ENCODE data around the gene ATP12A. TPM values are rescaled to one million over a fixed set of nuclear protein-coding genes. Genes with fewer than 3 reads are reported as not detected.

The ATP12A gene
- polyA plus RNA-seq, 2 of the 4 experiments (the other 2 are of a cell fraction), result not detected

DNA sequence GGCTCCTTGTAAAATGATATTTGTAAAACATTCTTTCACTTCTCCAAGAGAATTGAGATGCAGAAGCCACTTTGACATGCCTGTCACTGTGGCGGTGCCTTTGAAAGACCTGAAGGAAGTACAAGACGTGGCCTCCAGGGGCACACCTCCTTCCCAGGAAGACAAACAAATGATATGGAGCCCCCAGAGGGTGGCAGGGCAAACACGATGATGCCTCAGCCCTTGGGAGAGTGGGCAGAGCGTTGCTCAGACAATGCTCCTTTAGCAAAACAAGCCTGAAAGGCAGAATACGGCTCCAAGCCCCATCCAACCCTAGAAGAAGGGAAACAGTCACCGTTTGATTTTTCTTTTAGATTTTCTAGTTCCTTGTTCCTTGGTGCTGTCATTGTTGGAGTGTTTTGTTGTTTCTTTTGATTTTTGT is 9.2 kb upstream of the ATP12A start:
- 0 out of 3 replicates have a peak, but pooled peaks cover 3% of the 10 kb centered on the region for H3K4me1 ChIP-seq
- ChIA-PET CTCF (interaction anchor here (1.1 to 1.2 kb wide), 2 partner anchors 12 to 14 kb away, joined by 3 to 4 read pairs; no protein-coding TSS in a partner anchor), POLR2A (no interaction called here)
- FAIRE-seq (no peak), ATAC-seq (peak; percentile 95 to 96), DNase-seq (ENCODE audit: low read depth in 1 of 2, low spot score in 1 of 2) (peak; percentile 60 to 62)
- 5% methylated on average over 6 of the region's 6 CpGs for WGBS (ENCODE audit: missing lambda C conversion rate)
- H3K4me3 ChIP-seq, result peak overlapping the region; percentile 28; the same call in 2 of the 3 replicates
- H3K4me2 ChIP-seq, result peak overlapping the region; percentile 76
- H3K27ac ChIP-seq, result peak overlapping the region in 1 of 2 experiments; percentile 57; a peak in 2 of 6 replicates
- TF ChIP-seq BHLHE40 (IDR thresholded peaks at IDR 0.05; ENCODE audit: low read depth, low read length), result no peak
- TF ChIP-seq ZFP36 (IDR thresholded peaks at IDR 0.05; ENCODE audit: borderline replicate concordance, partially characterized antibody), result no peak
- TF ChIP-seq, protein P1, sequence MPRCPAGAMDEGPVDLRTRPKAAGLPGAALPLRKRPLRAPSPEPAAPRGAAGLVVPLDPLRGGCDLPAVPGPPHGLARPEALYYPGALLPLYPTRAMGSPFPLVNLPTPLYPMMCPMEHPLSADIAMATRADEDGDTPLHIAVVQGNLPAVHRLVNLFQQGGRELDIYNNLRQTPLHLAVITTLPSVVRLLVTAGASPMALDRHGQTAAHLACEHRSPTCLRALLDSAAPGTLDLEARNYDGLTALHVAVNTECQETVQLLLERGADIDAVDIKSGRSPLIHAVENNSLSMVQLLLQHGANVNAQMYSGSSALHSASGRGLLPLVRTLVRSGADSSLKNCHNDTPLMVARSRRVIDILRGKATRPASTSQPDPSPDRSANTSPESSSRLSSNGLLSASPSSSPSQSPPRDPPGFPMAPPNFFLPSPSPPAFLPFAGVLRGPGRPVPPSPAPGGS (IDR thresholded peaks at IDR 0.05), result no peak
- no peak for TF ChIP-seq RNF2 (IDR thresholded peaks at IDR 0.05; ENCODE audit: borderline replicate concordance, low read depth)
- no peak for TF ChIP-seq CHD4 (IDR thresholded peaks at IDR 0.05; ENCODE audit: borderline replicate concordance)
- no peak for TF ChIP-seq KDM1A (IDR thresholded peaks at IDR 0.05; ENCODE audit: low read depth)
- TF ChIP-seq FOSB (CRISPR knock-in tag; IDR thresholded peaks at IDR 0.05), result no peak
- no peak for TF ChIP-seq EP300 (IDR thresholded peaks at IDR 0.05)
- H3K9me3 ChIP-seq, result no peaks in the 10 kb centered on the region

DNA sequence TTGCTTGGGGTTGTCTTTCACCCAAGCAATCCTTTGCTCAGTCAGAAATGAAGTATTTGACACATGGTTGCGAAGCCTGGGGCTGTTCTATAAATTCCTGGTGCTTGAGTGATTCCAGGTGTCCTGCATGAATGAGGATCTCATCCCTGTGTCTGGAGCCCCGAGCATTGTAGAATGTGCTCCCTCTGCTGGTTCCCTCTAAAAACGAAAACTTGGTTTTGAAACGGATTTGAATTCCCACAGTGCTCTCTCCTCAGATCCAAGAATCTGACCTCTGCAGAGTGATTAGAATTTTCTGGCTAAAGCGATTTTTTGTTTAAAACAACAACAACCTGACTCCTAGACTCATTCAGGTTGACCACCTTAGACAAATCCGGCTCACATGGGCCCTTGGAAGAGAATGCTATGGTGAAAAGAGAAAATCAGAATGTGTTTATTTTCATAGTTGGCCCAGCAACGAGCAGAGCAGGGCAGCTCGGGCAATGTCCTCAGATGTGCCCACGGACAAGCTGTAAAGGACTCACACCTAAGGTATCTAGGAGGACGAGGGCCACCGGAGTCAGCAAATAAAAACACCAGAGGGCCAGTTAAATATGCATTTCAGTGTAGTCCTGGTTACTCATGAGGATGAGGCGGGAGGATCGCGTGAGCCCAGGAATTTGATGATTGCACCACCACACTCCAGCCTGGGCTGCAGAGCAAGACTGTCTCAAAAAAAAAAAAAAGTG is 8.7 kb upstream of the ATP12A start:
- CTCF ChIA-PET, result interaction anchor here (0.6 to 2.2 kb wide), 14 partner anchors 10 to 350 kb away, joined by 3 to 13 read pairs (median 4); no protein-coding TSS in a partner anchor
- Histone ChIP-seq H3K27ac (peak overlapping the region in 1 of 2 experiments; percentile 57; a peak in 2 of 6 replicates), H3K4me2 (peak overlapping the region; percentile 76), H3K4me3 (peak overlapping the region; percentile 28; the same call in 2 of the 3 replicates), H3K4me1 (0 out of 3 replicates have a peak, but pooled peaks cover 3% of the 10 kb centered on the region), H3K9me3 (no peaks in the 10 kb centered on the region)
- WGBS (ENCODE audit: missing lambda C conversion rate), result 29% methylated on average over 12 of the region's 14 CpGs
- no peak for FAIRE-seq
- POLR2A ChIA-PET, result no interaction called here
- TF ChIP-seq SMC3 (IDR thresholded peaks at IDR 0.05), result peak; percentile 44; the same call in 2 of the 3 replicates
- TF ChIP-seq, protein P2, sequence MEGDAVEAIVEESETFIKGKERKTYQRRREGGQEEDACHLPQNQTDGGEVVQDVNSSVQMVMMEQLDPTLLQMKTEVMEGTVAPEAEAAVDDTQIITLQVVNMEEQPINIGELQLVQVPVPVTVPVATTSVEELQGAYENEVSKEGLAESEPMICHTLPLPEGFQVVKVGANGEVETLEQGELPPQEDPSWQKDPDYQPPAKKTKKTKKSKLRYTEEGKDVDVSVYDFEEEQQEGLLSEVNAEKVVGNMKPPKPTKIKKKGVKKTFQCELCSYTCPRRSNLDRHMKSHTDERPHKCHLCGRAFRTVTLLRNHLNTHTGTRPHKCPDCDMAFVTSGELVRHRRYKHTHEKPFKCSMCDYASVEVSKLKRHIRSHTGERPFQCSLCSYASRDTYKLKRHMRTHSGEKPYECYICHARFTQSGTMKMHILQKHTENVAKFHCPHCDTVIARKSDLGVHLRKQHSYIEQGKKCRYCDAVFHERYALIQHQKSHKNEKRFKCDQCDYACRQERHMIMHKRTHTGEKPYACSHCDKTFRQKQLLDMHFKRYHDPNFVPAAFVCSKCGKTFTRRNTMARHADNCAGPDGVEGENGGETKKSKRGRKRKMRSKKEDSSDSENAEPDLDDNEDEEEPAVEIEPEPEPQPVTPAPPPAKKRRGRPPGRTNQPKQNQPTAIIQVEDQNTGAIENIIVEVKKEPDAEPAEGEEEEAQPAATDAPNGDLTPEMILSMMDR (IDR thresholded peaks at IDR 0.05), result peak; percentile 60
- no peak for TF ChIP-seq CBX2 (IDR thresholded peaks at IDR 0.05; ENCODE audit: borderline replicate concordance, low read depth)
- peak; percentile 40 to 46; a peak in 4 of 5 replicates for TF ChIP-seq RAD21 (conservative IDR thresholded peaks at IDR 0.05 in 1 of 2, IDR thresholded peaks at IDR 0.05 in 1 of 2)
- peak; percentile 54 to 67 for DNase-seq (ENCODE audit: low read depth in 1 of 2, low spot score in 1 of 2)
- ATAC-seq, result peak; percentile 87 to 94

DNA sequence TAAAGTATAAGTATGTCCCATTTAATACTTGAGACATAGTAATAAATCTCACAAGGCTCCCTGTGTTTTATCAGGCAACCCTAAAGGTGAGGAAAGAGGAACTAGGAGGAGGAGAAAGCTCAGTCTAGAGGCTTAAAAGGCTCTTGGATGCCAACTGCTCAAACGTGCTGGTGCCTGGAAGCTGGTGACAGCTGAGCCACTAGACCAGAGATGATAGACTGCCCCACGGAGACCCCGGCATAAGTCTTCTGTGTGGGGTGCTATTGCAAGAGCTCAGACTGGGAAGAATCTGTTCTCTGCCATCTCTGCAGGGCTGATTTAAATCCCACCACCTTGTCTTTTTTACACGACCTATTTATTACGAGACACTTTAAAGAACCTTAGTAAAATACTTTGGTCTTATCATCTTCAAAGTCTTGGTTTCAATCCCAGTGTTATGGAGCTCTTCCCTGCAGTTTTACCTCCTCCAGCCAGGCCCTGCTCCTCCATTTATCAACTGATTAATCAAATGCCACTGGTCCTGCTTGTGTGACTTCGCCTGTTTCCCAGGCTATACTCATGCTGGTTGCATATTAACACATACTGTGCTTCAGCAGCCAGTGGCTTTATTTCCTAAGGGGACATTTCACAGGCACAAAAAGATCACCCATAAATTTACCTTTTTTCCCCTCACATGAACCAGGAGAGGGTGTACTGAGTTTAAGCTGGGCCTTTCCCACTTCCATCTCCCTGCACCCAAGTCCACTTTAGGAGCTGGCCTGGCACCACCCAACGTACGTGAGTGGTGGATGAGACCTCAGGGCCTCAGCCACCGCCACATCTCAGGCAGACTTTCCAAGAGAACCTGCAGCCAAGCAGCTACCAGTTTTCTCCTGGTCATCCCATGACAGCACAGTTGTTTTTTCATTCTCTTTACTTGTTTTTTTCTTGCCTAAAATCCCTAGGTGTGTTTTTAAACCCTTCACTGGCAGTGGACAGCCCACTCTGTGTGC is 7.8 kb upstream of the ATP12A start:
- TF ChIP-seq, protein P3, sequence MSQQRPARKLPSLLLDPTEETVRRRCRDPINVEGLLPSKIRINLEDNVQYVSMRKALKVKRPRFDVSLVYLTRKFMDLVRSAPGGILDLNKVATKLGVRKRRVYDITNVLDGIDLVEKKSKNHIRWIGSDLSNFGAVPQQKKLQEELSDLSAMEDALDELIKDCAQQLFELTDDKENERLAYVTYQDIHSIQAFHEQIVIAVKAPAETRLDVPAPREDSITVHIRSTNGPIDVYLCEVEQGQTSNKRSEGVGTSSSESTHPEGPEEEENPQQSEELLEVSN (IDR thresholded peaks at IDR 0.05; ENCODE audit: borderline replicate concordance, low read depth), result no peak
- TF ChIP-seq CBX2 (IDR thresholded peaks at IDR 0.05; ENCODE audit: borderline replicate concordance, low read depth) (no peak), RFX5 (IDR thresholded peaks at IDR 0.05) (no peak), ZFP36 (IDR thresholded peaks at IDR 0.05; ENCODE audit: borderline replicate concordance, partially characterized antibody) (no peak), SREBF2 (IDR thresholded peaks at IDR 0.05) (no peak), HOXB13 (CRISPR knock-in tag; IDR thresholded peaks at IDR 0.05; ENCODE audit: low read depth) (no peak), FOSL2 (IDR thresholded peaks at IDR 0.05) (no peak), FOSL2 (CRISPR knock-in tag; IDR thresholded peaks at IDR 0.05) (no peak), CEBPB (IDR thresholded peaks at IDR 0.05) (no peak), NR3C1 (IDR thresholded peaks at IDR 0.05) (no peak), KDM1A (IDR thresholded peaks at IDR 0.05; ENCODE audit: low read depth) (no peak), TFCP2L1 (CRISPR knock-in tag; IDR thresholded peaks at IDR 0.05) (no peak), KDM5A (IDR thresholded peaks at IDR 0.05) (no peak), JUN (IDR thresholded peaks at IDR 0.05) (no peak)
- TF ChIP-seq, protein P4, sequence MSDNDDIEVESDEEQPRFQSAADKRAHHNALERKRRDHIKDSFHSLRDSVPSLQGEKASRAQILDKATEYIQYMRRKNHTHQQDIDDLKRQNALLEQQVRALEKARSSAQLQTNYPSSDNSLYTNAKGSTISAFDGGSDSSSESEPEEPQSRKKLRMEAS (IDR thresholded peaks at IDR 0.05), result no peak
- TF ChIP-seq, protein P5, sequence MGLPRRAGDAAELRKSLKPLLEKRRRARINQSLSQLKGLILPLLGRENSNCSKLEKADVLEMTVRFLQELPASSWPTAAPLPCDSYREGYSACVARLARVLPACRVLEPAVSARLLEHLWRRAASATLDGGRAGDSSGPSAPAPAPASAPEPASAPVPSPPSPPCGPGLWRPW (IDR thresholded peaks at IDR 0.05), result no peak
- TF ChIP-seq, protein P6, sequence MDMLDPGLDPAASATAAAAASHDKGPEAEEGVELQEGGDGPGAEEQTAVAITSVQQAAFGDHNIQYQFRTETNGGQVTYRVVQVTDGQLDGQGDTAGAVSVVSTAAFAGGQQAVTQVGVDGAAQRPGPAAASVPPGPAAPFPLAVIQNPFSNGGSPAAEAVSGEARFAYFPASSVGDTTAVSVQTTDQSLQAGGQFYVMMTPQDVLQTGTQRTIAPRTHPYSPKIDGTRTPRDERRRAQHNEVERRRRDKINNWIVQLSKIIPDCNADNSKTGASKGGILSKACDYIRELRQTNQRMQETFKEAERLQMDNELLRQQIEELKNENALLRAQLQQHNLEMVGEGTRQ (IDR thresholded peaks at IDR 0.05), result no peak
- FAIRE-seq (no peak), DNase-seq (ENCODE audit: low read depth in 1 of 2, low spot score in 1 of 2) (no peak), ATAC-seq (no peak)
- Histone ChIP-seq H3K4me1 (0 out of 3 replicates have a peak, but pooled peaks cover 3% of the 10 kb centered on the region), H3K27ac (no peak overlapping the region), H3K9me3 (no peaks in the 10 kb centered on the region), H3K4me3 (no peak overlapping the region), H3K4me2 (no peak overlapping the region)
- ChIA-PET POLR2A (no interaction called here), CTCF (interaction anchor here (0.6 to 2.2 kb wide), 17 partner anchors 10 to 350 kb away, joined by 3 to 13 read pairs (median 3); no protein-coding TSS in a partner anchor)
- WGBS (ENCODE audit: missing lambda C conversion rate), result 66% methylated on average over 8 of the region's 9 CpGs
